ENCODE data around the gene DIRAS2. TPM values are rescaled to one million over a fixed set of nuclear protein-coding genes. Genes with fewer than 3 reads are reported as not detected.

DIRAS2 gene
- total RNA-seq, 1 experiment from 2014 or later = not detected

Other genes with a start within 250 kb of the DIRAS2 start
- gene SYK, start 159.0 kb upstream of the DIRAS2 start, total RNA-seq (2014; rRNA removed) = 12.9 and 14.6 TPM in 2 replicates